Measurements from ENCODE around the gene HSD17B3. TPM values are rescaled to one million over a fixed set of nuclear protein-coding genes. Genes with fewer than 3 reads are reported as not detected.

The HSD17B3 gene
- total and polyA plus RNA-seq, 2 of the 13 experiments (the other 11 are each of a cell fraction or from before 2014, with no cell fraction given) = 0.12 TPM; not detected in 1

GRCh38 chr9:96309850-96310249, 7.9 kb upstream of the HSD17B3 start:
- TF ChIP-seq BCL3 (CRISPR knock-in tag; IDR thresholded peaks at IDR 0.05) = no peak
- TF ChIP-seq FOXP1 (IDR thresholded peaks at IDR 0.05) = no peak
- no peak for TF ChIP-seq FOXP1 (CRISPR knock-in tag; IDR thresholded peaks at IDR 0.05)
- no peak for TF ChIP-seq ZNF639 (CRISPR knock-in tag; conservative IDR thresholded peaks at IDR 0.05)
- no peak for TF ChIP-seq ZNF792 (CRISPR knock-in tag; IDR thresholded peaks at IDR 0.05)
- TF ChIP-seq SKI (IDR thresholded peaks at IDR 0.05; ENCODE audit: partially characterized antibody) = no peak
- no peak for TF ChIP-seq DDIT3 (CRISPR knock-in tag; IDR thresholded peaks at IDR 0.05)
- TF ChIP-seq RBM22 (optimal IDR thresholded peaks at IDR 0.05; ENCODE audit: low read length) = no peak
- no peak for TF ChIP-seq UBTF (CRISPR knock-in tag; IDR thresholded peaks at IDR 0.05)
- no peak for TF ChIP-seq KMT2A (CRISPR knock-in tag; IDR thresholded peaks at IDR 0.05)
- TF ChIP-seq MTF1 (CRISPR knock-in tag; IDR thresholded peaks at IDR 0.05) = no peak
- TF ChIP-seq NFE2L1 (CRISPR knock-in tag; IDR thresholded peaks at IDR 0.05; ENCODE audit: borderline replicate concordance) = no peak
- no peak for TF ChIP-seq MEIS2 (CRISPR knock-in tag; IDR thresholded peaks at IDR 0.05)
- no peak for TF ChIP-seq FOXC1 (CRISPR knock-in tag; IDR thresholded peaks at IDR 0.05; ENCODE audit: borderline replicate concordance)
- no peak for TF ChIP-seq NBN (conservative IDR thresholded peaks at IDR 0.05)
- no peak for TF ChIP-seq REXO4 (CRISPR knock-in tag; IDR thresholded peaks at IDR 0.05; ENCODE audit: borderline replicate concordance)
- TF ChIP-seq NCOA1 (CRISPR knock-in tag; IDR thresholded peaks at IDR 0.05) = no peak
- BruUV-seq (replicated peaks) = no TSS peak
- DNase-seq (ENCODE audit: low spot score) = no peak
- no peak for FAIRE-seq
- ATAC-seq = no peak
- intact Hi-C loops (cut with micrococcal nuclease; ENCODE audit: unreplicated experiment) = loop anchor here (5.0 kb wide), 1 partner anchor 427 kb away; no protein-coding TSS in a partner anchor
- peaks cover 12% of the 10 kb centered on the region for H3K9me3 ChIP-seq (ENCODE audit: low read length)
- no peaks in the 10 kb centered on the region for H3K4me1 ChIP-seq (ENCODE audit: insufficient read depth, low read length)
- H3K79me2 ChIP-seq (ENCODE audit: insufficient read depth, low read length) = no peaks in the 10 kb centered on the region
- H3K27ac ChIP-seq (ENCODE audit: extremely low read length, insufficient read depth, low read length) = no peak overlapping the region
- 68% methylated on average over 7 of the region's 7 CpGs for WGBS (ENCODE audit: low lambda C conversion rate)
- no peaks in the 10 kb centered on the region for H4K20me1 ChIP-seq (ENCODE audit: insufficient read depth, low read length)
- ChIA-PET POLR2A (no interaction called here), CTCF (ENCODE audit: low intra/inter-chr PET ratio, low total read pairs) (no interaction called here)
- H3K27me3 ChIP-seq (ENCODE audit: control insufficient read depth in 1 of 2, insufficient read depth in 2 of 2, low read length in 2 of 2) = no peaks in the 10 kb centered on the region
- no peak overlapping the region for H2AFZ ChIP-seq (ENCODE audit: low read length)
- no peaks in the 10 kb centered on the region for H3K36me3 ChIP-seq (replicated peaks in 1 of 2; ENCODE audit: control insufficient read depth in 1 of 2, insufficient read depth in 2 of 2, low read length in 2 of 2)
- no peak overlapping the region for H3K4me3 ChIP-seq (replicated peaks in 1 of 3; ENCODE audit: insufficient read depth in 1 of 3, low read depth in 2 of 3, low read length in 3 of 3)
- in situ Hi-C loops (cut with HindIII; ENCODE audit: extremely low pct_ligation_motif_present, low pct_unique_long_range_greater_than_20kb) = no loop called here
- H3K9ac ChIP-seq (ENCODE audit: insufficient read depth, low read depth, low read length) = no peak overlapping the region
- H3K4me2 ChIP-seq (ENCODE audit: low read depth, low read length) = no peak overlapping the region

Measured in HepG2 (cell line).